CD4-positive, alpha-beta T cell (primary cell): ENCODE measurements around the gene ZNRF3. TPM values are rescaled to one million over a fixed set of nuclear protein-coding genes. Genes with fewer than 3 reads are reported as not detected.

ENCODE experiments used
- ATAC-seq: fragments of 200-7000 bp; cut with Tn5 transposase; one replicate; pipeline ENCODE4 v1.10.0; 2022; ENCODE audit warnings: mild to moderate bottlenecking; ENCODE audit not compliant: poor library complexity
- CTCF ChIA-PET: fragments of 350-600 bp; sonication (Branson Sonifier 250); formaldehyde crosslinking; loops from one replicate; lab custom pipeline; 2021; ENCODE audit warnings: antibody characterized with exemption, inconsistent platforms; lab: Charles Lee
- POLR2A ChIA-PET: fragments of 350-600 bp; sonication (Branson Sonifier 250); formaldehyde crosslinking; loops from one replicate; lab custom pipeline; 2021; ENCODE audit warnings: antibody characterized with exemption, inconsistent platforms; lab: Charles Lee
- DNase-seq, 14 experiments: peaks; one replicate each; pipeline ENCODE4 v3.0.0-alpha.2; 2013 to 2020; ENCODE audit warnings: mixed read lengths in 2 of 14
- H3K27ac ChIP-seq, 2 donors: one replicate each; pipeline versions ENCODE4 v1.5.1 to v1.7.0; 2013; ENCODE audit warnings: low read length in 2 of 2, low read depth in 1 of 2, mild to moderate bottlenecking in 1 of 2
- H3K27me3 ChIP-seq, 2 experiments: 1 replicate in 1 of 2; 2 replicates in 1 of 2; pipeline versions ENCODE4 v1.6.1 to v1.7.0; 2013; ENCODE audit warnings: low read length in 2 of 2, control low read depth in 1 of 2, mild to moderate bottlenecking in 1 of 2, moderate library complexity in 1 of 2; ENCODE audit not compliant: insufficient read depth in 2 of 2, control insufficient read depth in 1 of 2
- H3K36me3 ChIP-seq: one replicate; pipeline ENCODE4 v1.6.1; 2013; ENCODE audit warnings: low read length, control low read depth; ENCODE audit not compliant: insufficient read depth
- H3K4me1 ChIP-seq: one replicate; pipeline ENCODE4 v1.6.1; 2013; ENCODE audit warnings: low read length, control low read depth; ENCODE audit not compliant: insufficient read depth
- H3K4me3 ChIP-seq: one replicate; pipeline ENCODE4 v1.5.1; 2013; ENCODE audit warnings: mild to moderate bottlenecking, low read length, moderate library complexity
- H3K9me3 ChIP-seq, 2 experiments: 1 replicate in 1 of 2; 2 replicates in 1 of 2; pipeline versions ENCODE4 v1.6.1 to v1.7.0; 2013; ENCODE audit warnings: low read length in 2 of 2, mild to moderate bottlenecking in 2 of 2, control low read depth in 1 of 2, moderate library complexity in 1 of 2; ENCODE audit not compliant: control insufficient read depth in 1 of 2, insufficient read depth in 1 of 2
- H3K27ac Mint-ChIP-seq: one replicate; pipeline ENCODE4 v1.8.0; 2020; ENCODE audit warnings: mixed read lengths
- H3K27me3 Mint-ChIP-seq: one replicate; pipeline ENCODE4 v1.8.0; 2021; ENCODE audit warnings: mixed read lengths
- H3K36me3 Mint-ChIP-seq: one replicate; pipeline ENCODE4 v1.8.0; 2021; ENCODE audit warnings: low read depth, mixed read lengths
- H3K4me1 Mint-ChIP-seq: one replicate; pipeline ENCODE4 v1.8.0; 2021; ENCODE audit warnings: low read depth, mixed read lengths
- H3K4me3 Mint-ChIP-seq: one replicate; pipeline ENCODE4 v1.8.0; 2020; ENCODE audit warnings: mild to moderate bottlenecking, mixed read lengths
- H3K9me3 Mint-ChIP-seq: one replicate; pipeline ENCODE4 v1.8.0; 2020; ENCODE audit warnings: mixed read lengths
- CTCF ChIP-seq: fragments of 200-600 bp; IDR thresholded peaks from one replicate; pipeline ENCODE4 v1.8.0; 2022; ENCODE audit warnings: antibody characterized with exemption, mild to moderate bottlenecking
- intact Hi-C, 2 experiments: fragments of 100-400 bp; cut with DNase I in 1 of 2; cut with micrococcal nuclease in 1 of 2; formaldehyde crosslinking; loops; one replicate each; pipeline versions ENCODE4 v1.15.1 to v1.9.0; 2023 to 2025; cut with DNase I, micrococcal nuclease
- total RNA-seq, 174 experiments: library from RNA in 2 of 174; stranded (reverse) in 2 of 174; gene quantifications; one replicate each; pipeline ENCODE4 v1.2.3 and lab custom pipeline; 2021 to 2026

Gene ZNRF3
- total RNA-seq, 2 experiments from 2014 or later, result 0.38 to 0.61 TPM

- TF ChIP-seq CTCF, result no peak
- ChIA-PET CTCF (no interaction called here), POLR2A (no interaction called here)
- Histone ChIP-seq H3K4me1 (no peaks in the 10 kb centered on the region), H3K27ac (no peak overlapping the region), H3K27me3 (no peaks in the 10 kb centered on the region), H3K9me3 (no peaks in the 10 kb centered on the region), H3K4me3 (no peak overlapping the region), H3K36me3 (no peaks in the 10 kb centered on the region)
- H3K4me3 Mint-ChIP-seq, result no peak overlapping the region
- ATAC-seq, result no peak
- intact Hi-C loops, result no loop called here
- no peak overlapping the region for H3K27ac Mint-ChIP-seq
- H3K36me3 Mint-ChIP-seq, result no peaks in the 10 kb centered on the region
- H3K27me3 Mint-ChIP-seq, result peaks cover 13% of the 10 kb centered on the region
- DNase-seq, result no peak
- no peaks in the 10 kb centered on the region for H3K9me3 Mint-ChIP-seq
- no peaks in the 10 kb centered on the region for H3K4me1 Mint-ChIP-seq
These were observed 28.7 kb downstream of the ZNRF3 start for GRCh38 chr22:28911777-28912669.

- Histone ChIP-seq H3K9me3 (no peaks in the 10 kb centered on the region), H3K4me1 (no peaks in the 10 kb centered on the region), H3K27me3 (no peaks in the 10 kb centered on the region), H3K27ac (no peak overlapping the region), H3K36me3 (no peaks in the 10 kb centered on the region), H3K4me3 (no peak overlapping the region)
- CTCF ChIA-PET, result no interaction called here
- POLR2A ChIA-PET, result no interaction called here
- no peaks in the 10 kb centered on the region for H3K4me1 Mint-ChIP-seq
- TF ChIP-seq CTCF, result no peak
- ATAC-seq, result no peak
- H3K36me3 Mint-ChIP-seq, result no peaks in the 10 kb centered on the region
- H3K27ac Mint-ChIP-seq, result no peak overlapping the region
- DNase-seq, result no peak
- H3K27me3 Mint-ChIP-seq, result peaks cover 4% of the 10 kb centered on the region
- intact Hi-C loops, result no loop called here
- no peak overlapping the region for H3K4me3 Mint-ChIP-seq
- H3K9me3 Mint-ChIP-seq, result no peaks in the 10 kb centered on the region
These were observed 30.8 kb downstream of the ZNRF3 start for GRCh38 chr22:28914201-28914600.

GRCh38 chr22:28915969-28916368 lies 32.6 kb downstream of the ZNRF3 start:
- Histone ChIP-seq H3K36me3 (no peaks in the 10 kb centered on the region), H3K27me3 (peaks cover 0 to 2% of the 10 kb centered on the region in 2 experiments), H3K27ac (no peak overlapping the region), H3K4me1 (no peaks in the 10 kb centered on the region), H3K9me3 (no peaks in the 10 kb centered on the region), H3K4me3 (no peak overlapping the region)
- TF ChIP-seq CTCF, result no peak
- Mint-ChIP-seq H3K27me3 (peaks cover 4% of the 10 kb centered on the region), H3K36me3 (no peaks in the 10 kb centered on the region), H3K27ac (no peak overlapping the region), H3K4me1 (no peaks in the 10 kb centered on the region), H3K4me3 (no peak overlapping the region), H3K9me3 (no peaks in the 10 kb centered on the region)
- CTCF ChIA-PET, result no interaction called here
- intact Hi-C loops, result no loop called here
- POLR2A ChIA-PET, result no interaction called here
- ATAC-seq (no peak), DNase-seq (no peak)
